ENCODE data around the gene PIBF1. TPM values are rescaled to one million over a fixed set of nuclear protein-coding genes. Genes with fewer than 3 reads are reported as not detected.

Gene PIBF1
- total RNA-seq, 2 donors from 2014 or later, result 11.5 to 18.3 TPM

DNA sequence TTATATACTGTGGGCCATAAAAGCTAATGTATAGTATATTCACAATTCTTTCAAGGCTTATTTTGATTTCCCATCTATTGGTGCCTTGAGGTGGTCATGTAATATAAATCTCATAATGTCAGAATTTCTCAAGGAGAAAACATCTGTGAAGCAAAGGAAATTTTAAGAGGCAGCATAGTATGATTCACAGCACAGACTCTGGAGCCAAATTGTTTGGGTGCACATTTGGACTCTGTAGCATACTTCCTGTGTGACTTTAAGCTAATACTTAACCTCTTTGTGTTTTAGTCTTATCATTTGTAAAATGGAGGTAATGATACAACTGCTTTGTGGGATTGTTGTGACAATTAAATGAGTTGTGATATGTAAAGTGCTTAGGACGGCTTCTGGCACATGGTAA is 67.6 kb downstream of the PIBF1 start:
- Histone ChIP-seq H3K4me3 (no peak overlapping the region), H3K36me3 (peaks cover 19% of the 10 kb centered on the region), H3K27ac (no peak overlapping the region), H3K27me3 (replicated peaks; ENCODE audit: insufficient read depth) (no peaks in the 10 kb centered on the region), H3K4me1 (ENCODE audit: control insufficient read depth in 1 of 2, low read depth in 2 of 2) (no peaks in the 10 kb centered on the region), H3K9me3 (no peaks in the 10 kb centered on the region)
- no peak for ATAC-seq (ENCODE audit: insufficient number of reproducible peaks, low FRiP score, low read depth)
- no peak for DNase-seq (ENCODE audit: low spot score)
- TF ChIP-seq, protein P1, sequence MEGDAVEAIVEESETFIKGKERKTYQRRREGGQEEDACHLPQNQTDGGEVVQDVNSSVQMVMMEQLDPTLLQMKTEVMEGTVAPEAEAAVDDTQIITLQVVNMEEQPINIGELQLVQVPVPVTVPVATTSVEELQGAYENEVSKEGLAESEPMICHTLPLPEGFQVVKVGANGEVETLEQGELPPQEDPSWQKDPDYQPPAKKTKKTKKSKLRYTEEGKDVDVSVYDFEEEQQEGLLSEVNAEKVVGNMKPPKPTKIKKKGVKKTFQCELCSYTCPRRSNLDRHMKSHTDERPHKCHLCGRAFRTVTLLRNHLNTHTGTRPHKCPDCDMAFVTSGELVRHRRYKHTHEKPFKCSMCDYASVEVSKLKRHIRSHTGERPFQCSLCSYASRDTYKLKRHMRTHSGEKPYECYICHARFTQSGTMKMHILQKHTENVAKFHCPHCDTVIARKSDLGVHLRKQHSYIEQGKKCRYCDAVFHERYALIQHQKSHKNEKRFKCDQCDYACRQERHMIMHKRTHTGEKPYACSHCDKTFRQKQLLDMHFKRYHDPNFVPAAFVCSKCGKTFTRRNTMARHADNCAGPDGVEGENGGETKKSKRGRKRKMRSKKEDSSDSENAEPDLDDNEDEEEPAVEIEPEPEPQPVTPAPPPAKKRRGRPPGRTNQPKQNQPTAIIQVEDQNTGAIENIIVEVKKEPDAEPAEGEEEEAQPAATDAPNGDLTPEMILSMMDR (IDR thresholded peaks at IDR 0.05), result no peak

DNA sequence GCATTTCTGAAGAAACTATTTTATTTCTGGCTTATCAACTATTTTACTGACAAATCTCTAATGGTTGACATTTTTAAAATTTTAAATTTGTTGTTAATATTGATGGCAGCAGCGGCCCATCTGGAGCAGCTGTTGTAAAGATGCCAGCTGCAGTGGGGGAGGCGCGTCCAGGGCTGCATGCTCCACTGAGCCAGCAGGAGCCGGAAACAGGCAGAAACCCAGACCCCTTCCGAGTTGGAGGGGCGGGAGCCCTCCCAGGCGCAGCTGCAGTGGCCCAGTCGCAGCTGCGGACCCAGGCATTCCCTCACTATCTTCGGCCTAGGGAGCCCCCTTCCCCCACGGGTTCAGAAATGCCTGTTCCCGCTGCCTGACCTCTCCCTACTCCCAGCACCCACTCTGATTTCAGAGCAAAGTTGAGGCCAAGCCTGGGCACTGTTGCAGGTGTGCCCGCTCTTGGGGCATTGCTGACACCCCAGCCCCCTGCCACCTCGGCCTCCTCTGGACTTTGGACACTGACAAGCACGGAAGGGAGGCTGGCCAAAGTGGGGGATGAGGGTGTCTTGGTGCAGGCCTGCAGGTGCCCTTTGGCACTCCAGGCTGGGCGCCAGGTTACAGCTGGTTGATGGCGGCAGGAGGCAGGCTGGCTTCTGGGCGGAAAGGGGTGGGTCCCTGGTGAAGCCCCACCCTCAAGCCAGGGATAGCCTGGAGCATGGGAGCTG is 69.2 kb downstream of the PIBF1 start:
- TF ChIP-seq, protein P1 (IDR thresholded peaks at IDR 0.05), result no peak
- H3K9me3 ChIP-seq, result no peaks in the 10 kb centered on the region
- no peak for ATAC-seq (ENCODE audit: insufficient number of reproducible peaks, low FRiP score, low read depth)

GRCh38 chr13:72851678-72852014 is 69.7 kb downstream of the PIBF1 start:
- Histone ChIP-seq H3K9me3 (no peaks in the 10 kb centered on the region), H3K27me3 (replicated peaks; ENCODE audit: insufficient read depth) (no peaks in the 10 kb centered on the region), H3K4me1 (ENCODE audit: control insufficient read depth in 1 of 2, low read depth in 2 of 2) (no peaks in the 10 kb centered on the region), H3K4me3 (no peak overlapping the region), H3K27ac (no peak overlapping the region), H3K36me3 (peaks cover 12% of the 10 kb centered on the region)
- DNase-seq (ENCODE audit: low spot score), result no peak
- ATAC-seq (ENCODE audit: insufficient number of reproducible peaks, low FRiP score, low read depth), result no peak
- TF ChIP-seq, protein P1 (IDR thresholded peaks at IDR 0.05), result no peak

More for the DNA sequence above, 69.2 kb downstream of the PIBF1 start:
- no peak overlapping the region for H3K27ac ChIP-seq
- H3K4me1 ChIP-seq (ENCODE audit: control insufficient read depth in 1 of 2, low read depth in 2 of 2), result no peaks in the 10 kb centered on the region
- DNase-seq (ENCODE audit: low spot score), result no peak
- no peak overlapping the region for H3K4me3 ChIP-seq
- H3K27me3 ChIP-seq (replicated peaks; ENCODE audit: insufficient read depth), result no peaks in the 10 kb centered on the region
- H3K36me3 ChIP-seq, result peaks cover 12% of the 10 kb centered on the region

DNA sequence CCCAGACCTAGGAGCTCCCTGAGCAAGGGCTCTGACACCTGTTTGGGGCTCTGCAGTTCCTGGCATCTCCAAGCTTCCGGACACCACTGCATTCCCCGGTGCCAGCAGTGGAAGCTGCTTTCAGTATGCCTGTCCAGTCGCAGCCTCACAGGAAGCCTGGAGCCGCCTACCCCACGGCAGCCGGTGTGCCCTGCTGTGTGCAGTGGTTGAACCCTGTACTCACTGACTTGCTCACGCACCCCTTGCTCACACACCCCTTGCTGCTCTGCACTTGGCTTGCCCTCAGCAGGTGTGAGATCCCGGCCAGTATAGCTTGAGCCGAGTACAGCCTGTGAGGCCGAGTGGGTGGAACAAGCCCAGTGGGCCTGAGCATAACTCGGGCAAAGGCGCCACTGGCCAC is 70.3 kb downstream of the PIBF1 start:
- H3K27me3 ChIP-seq (replicated peaks; ENCODE audit: insufficient read depth), result no peaks in the 10 kb centered on the region
- H3K36me3 ChIP-seq, result peaks cover 11% of the 10 kb centered on the region
- H3K9me3 ChIP-seq, result no peaks in the 10 kb centered on the region
- TF ChIP-seq, protein P1 (IDR thresholded peaks at IDR 0.05), result no peak
- no peak overlapping the region for H3K4me3 ChIP-seq
- DNase-seq (ENCODE audit: low spot score) (no peak), ATAC-seq (ENCODE audit: insufficient number of reproducible peaks, low FRiP score, low read depth) (no peak)
- no peaks in the 10 kb centered on the region for H3K4me1 ChIP-seq (ENCODE audit: control insufficient read depth in 1 of 2, low read depth in 2 of 2)
- no peak overlapping the region for H3K27ac ChIP-seq

DNA sequence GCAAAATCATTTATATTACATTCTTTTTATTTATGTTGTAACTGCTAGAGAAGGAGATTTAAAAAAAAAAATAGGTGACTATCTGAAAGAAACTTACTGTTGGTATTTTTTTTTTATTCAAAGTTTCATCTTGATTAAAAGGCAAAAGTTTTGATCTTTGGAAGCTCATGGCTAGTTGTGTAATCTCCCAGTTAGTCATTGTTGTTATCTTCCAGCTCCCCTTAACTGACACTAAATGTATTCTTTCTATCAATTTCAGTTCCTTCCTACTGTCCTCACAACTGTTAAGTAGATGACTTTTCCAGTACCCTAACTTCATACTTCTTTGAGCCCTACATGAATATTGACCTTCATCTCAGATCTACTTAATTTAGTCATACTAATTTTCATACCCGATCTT is 71.1 kb downstream of the PIBF1 start:
- H3K36me3 ChIP-seq, result peaks cover 8% of the 10 kb centered on the region
- no peak overlapping the region for H3K27ac ChIP-seq
- TF ChIP-seq, protein P1 (IDR thresholded peaks at IDR 0.05), result no peak
- DNase-seq (ENCODE audit: low spot score), result no peak
- no peaks in the 10 kb centered on the region for H3K27me3 ChIP-seq (replicated peaks; ENCODE audit: insufficient read depth)
- H3K4me1 ChIP-seq (ENCODE audit: control insufficient read depth in 1 of 2, low read depth in 2 of 2), result no peaks in the 10 kb centered on the region
- no peaks in the 10 kb centered on the region for H3K9me3 ChIP-seq
- ATAC-seq (ENCODE audit: insufficient number of reproducible peaks, low FRiP score, low read depth), result no peak
- no peak overlapping the region for H3K4me3 ChIP-seq

Measured in thoracic aorta (tissue), 2 donors.